Measurements from ENCODE around the gene ANXA7.

Gene ANXA7

GRCh38 chr10:73413528-73414229 lies at the start of gene ANXA7:
TSS of gene ANXA7 (minus strand) at chr10:73414058. CDS start at chr10:73400856, 13,202 bp downstream.
- peak; percentile 89 to 94 for DNase-seq
- peak; percentile 76 for TF ChIP-seq POLR2A (IDR thresholded peaks at IDR 0.05; ENCODE audit: low read length)
- TF ChIP-seq GATA1 (IDR thresholded peaks at IDR 0.05; ENCODE audit: low read depth, low read length): no peak

- no peak for DNase-seq
- no peak for TF ChIP-seq GATA1 (IDR thresholded peaks at IDR 0.05; ENCODE audit: low read depth, low read length)
- no peak for TF ChIP-seq POLR2A (IDR thresholded peaks at IDR 0.05; ENCODE audit: low read length)
These were observed 47.0 kb upstream of the ANXA7 start for GRCh38 chr10:73460897-73461296.

GRCh38 chr10:73459683-73460314 lies 45.9 kb upstream of the ANXA7 start:
- DNase-seq: no peak
- no peak for TF ChIP-seq POLR2A (IDR thresholded peaks at IDR 0.05; ENCODE audit: low read length)
- no peak for TF ChIP-seq GATA1 (IDR thresholded peaks at IDR 0.05; ENCODE audit: low read depth, low read length)

GRCh38 chr10:73456187-73456890 lies 42.5 kb upstream of the ANXA7 start:
- TF ChIP-seq POLR2A (IDR thresholded peaks at IDR 0.05; ENCODE audit: low read length) (peak; percentile 51), GATA1 (IDR thresholded peaks at IDR 0.05; ENCODE audit: low read depth, low read length) (peak; percentile 87)
- DNase-seq: peak; percentile 92 to 98

- no peak for DNase-seq
- TF ChIP-seq POLR2A (IDR thresholded peaks at IDR 0.05; ENCODE audit: low read length): no peak
- TF ChIP-seq GATA1 (IDR thresholded peaks at IDR 0.05; ENCODE audit: low read depth, low read length): no peak
These were observed 35.3 kb upstream of the ANXA7 start for GRCh38 chr10:73449113-73449512.

- TF ChIP-seq POLR2A (IDR thresholded peaks at IDR 0.05; ENCODE audit: low read length): no peak
- no peak for TF ChIP-seq GATA1 (IDR thresholded peaks at IDR 0.05; ENCODE audit: low read depth, low read length)
- DNase-seq: no peak
These were observed 34.5 kb upstream of the ANXA7 start for GRCh38 chr10:73448384-73448783.

GRCh38 chr10:73446926-73447325 lies 33.1 kb upstream of the ANXA7 start:
- TF ChIP-seq GATA1 (IDR thresholded peaks at IDR 0.05; ENCODE audit: low read depth, low read length) (no peak), POLR2A (IDR thresholded peaks at IDR 0.05; ENCODE audit: low read length) (no peak)
- no peak for DNase-seq

GRCh38 chr10:73444457-73444856 lies 30.6 kb upstream of the ANXA7 start:
- TF ChIP-seq POLR2A (IDR thresholded peaks at IDR 0.05; ENCODE audit: low read length): no peak
- no peak for TF ChIP-seq GATA1 (IDR thresholded peaks at IDR 0.05; ENCODE audit: low read depth, low read length)
- no peak for DNase-seq

GRCh38 chr10:73439605-73440312 lies 25.9 kb upstream of the ANXA7 start:
- no peak for DNase-seq
- no peak for TF ChIP-seq GATA1 (IDR thresholded peaks at IDR 0.05; ENCODE audit: low read depth, low read length)
- no peak for TF ChIP-seq POLR2A (IDR thresholded peaks at IDR 0.05; ENCODE audit: low read length)

GRCh38 chr10:73439055-73439454 lies 25.2 kb upstream of the ANXA7 start:
- TF ChIP-seq POLR2A (IDR thresholded peaks at IDR 0.05; ENCODE audit: low read length): no peak
- no peak for TF ChIP-seq GATA1 (IDR thresholded peaks at IDR 0.05; ENCODE audit: low read depth, low read length)
- no peak for DNase-seq

GRCh38 chr10:73433538-73433867 lies 19.6 kb upstream of the ANXA7 start, which contains the start of gene MSS51:
TSS of gene MSS51 (minus strand) at chr10:73433561. CDS start at chr10:73428284, 5,277 bp downstream.
- TF ChIP-seq GATA1 (IDR thresholded peaks at IDR 0.05; ENCODE audit: low read depth, low read length) (no peak), POLR2A (IDR thresholded peaks at IDR 0.05; ENCODE audit: low read length) (no peak)
- peak; percentile 21 to 25 for DNase-seq

- DNase-seq: no peak
- TF ChIP-seq POLR2A (IDR thresholded peaks at IDR 0.05; ENCODE audit: low read length): no peak
- no peak for TF ChIP-seq GATA1 (IDR thresholded peaks at IDR 0.05; ENCODE audit: low read depth, low read length)
These were observed 19.0 kb upstream of the ANXA7 start for GRCh38 chr10:73432646-73433537.

- no peak for DNase-seq
- TF ChIP-seq GATA1 (IDR thresholded peaks at IDR 0.05; ENCODE audit: low read depth, low read length): no peak
- TF ChIP-seq POLR2A (IDR thresholded peaks at IDR 0.05; ENCODE audit: low read length): no peak
These were observed 12.5 kb upstream of the ANXA7 start for GRCh38 chr10:73426318-73426717.

Measured in erythroblast (primary cell).